ENCODE results near the gene LRSAM1.
A peak's percentile ranks its signal among the peaks of the same experiment; 100 is the strongest.

The LRSAM1 gene

GRCh38 chr9:127531676-127532075 lies 80.4 kb downstream of the LRSAM1 start:
- no peak overlapping the region for H2BK12ac ChIP-seq (ENCODE audit: low read length)
- H3K27me3 ChIP-seq (ENCODE audit: insufficient read depth, low read length), result no peaks in the 10 kb centered on the region
- H4K12ac ChIP-seq (ENCODE audit: low read depth, low read length), result no peak overlapping the region
- no peak overlapping the region for H3K27ac ChIP-seq (ENCODE audit: low read depth, low read length)
- H3K79me1 ChIP-seq (ENCODE audit: low read length), result peaks cover 28% of the 10 kb centered on the region
- no peak for DNase-seq
- H3K36me3 ChIP-seq (ENCODE audit: control insufficient read depth in 1 of 2, insufficient read depth in 2 of 2, low read length in 2 of 2), result peaks cover 46 to 47% of the 10 kb centered on the region in 2 experiments
- no peak overlapping the region for H2AFZ ChIP-seq (ENCODE audit: insufficient read depth, low read length, poor library complexity)
- H2BK5ac ChIP-seq (ENCODE audit: low read depth, low read length, poor library complexity), result no peak overlapping the region
- H3K9me3 ChIP-seq (ENCODE audit: insufficient read depth, low read depth, low read length), result no peaks in the 10 kb centered on the region
- H4K91ac ChIP-seq (ENCODE audit: low read depth, low read length), result no peak overlapping the region
- WGBS (ENCODE audit: extremely low coverage, insufficient coverage, insufficient read length), result no CpG with 5 or more reads among the region's 13 CpGs
- H4K8ac ChIP-seq (ENCODE audit: low read depth, low read length), result no peak overlapping the region
- no peak overlapping the region for H3K14ac ChIP-seq (ENCODE audit: low read length)
- no peak overlapping the region for H3K23ac ChIP-seq (ENCODE audit: low read length)
- H2BK120ac ChIP-seq (ENCODE audit: insufficient read depth, low read length, poor library complexity), result no peak overlapping the region
- no peak overlapping the region for H3K4me3 ChIP-seq (ENCODE audit: low read depth, low read length)
- no peak overlapping the region for H3K4me2 ChIP-seq (ENCODE audit: low read length)
- H3K4ac ChIP-seq (ENCODE audit: low read depth, low read length), result no peak overlapping the region
- H2AK5ac ChIP-seq (ENCODE audit: low read length), result no peak overlapping the region
- H3K18ac ChIP-seq (ENCODE audit: low read length), result no peak overlapping the region
- H3K79me2 ChIP-seq (ENCODE audit: control insufficient read depth, insufficient read depth, low read length, poor library complexity), result peaks cover 7% of the 10 kb centered on the region
- no peak overlapping the region for H3K9ac ChIP-seq (ENCODE audit: low read length)
- peaks cover 23 to 31% of the 10 kb centered on the region in 2 experiments for H3K4me1 ChIP-seq (ENCODE audit: control insufficient read depth in 1 of 2, insufficient read depth in 2 of 2, low read length in 2 of 2)

GRCh38 chr9:127534250-127534906 lies 83.1 kb downstream of the LRSAM1 start:
- no CpG with 5 or more reads among the region's 4 CpGs for WGBS (ENCODE audit: extremely low coverage, insufficient coverage, insufficient read length)
- Histone ChIP-seq H3K36me3 (ENCODE audit: control insufficient read depth in 1 of 2, insufficient read depth in 2 of 2, low read length in 2 of 2) (peaks cover 35 to 37% of the 10 kb centered on the region in 2 experiments), H4K12ac (ENCODE audit: low read depth, low read length) (no peak overlapping the region), H3K79me1 (ENCODE audit: low read length) (peaks cover 24% of the 10 kb centered on the region), H3K23ac (ENCODE audit: low read length) (no peak overlapping the region), H2AK5ac (ENCODE audit: low read length) (no peak overlapping the region), H3K4ac (ENCODE audit: low read depth, low read length) (peak overlapping the region; percentile 57), H3K9ac (ENCODE audit: low read length) (no peak overlapping the region), H3K9me3 (ENCODE audit: insufficient read depth, low read depth, low read length) (no peaks in the 10 kb centered on the region), H2AFZ (ENCODE audit: insufficient read depth, low read length, poor library complexity) (no peak overlapping the region), H3K27me3 (ENCODE audit: insufficient read depth, low read length) (no peaks in the 10 kb centered on the region), H3K79me2 (ENCODE audit: control insufficient read depth, insufficient read depth, low read length, poor library complexity) (peaks cover 11% of the 10 kb centered on the region), H4K91ac (ENCODE audit: low read depth, low read length) (no peak overlapping the region), H3K4me3 (ENCODE audit: low read depth, low read length) (no peak overlapping the region), H2BK120ac (ENCODE audit: insufficient read depth, low read length, poor library complexity) (no peak overlapping the region), H2BK12ac (ENCODE audit: low read length) (no peak overlapping the region), H3K27ac (ENCODE audit: low read depth, low read length) (no peak overlapping the region), H3K4me1 (ENCODE audit: control insufficient read depth in 1 of 2, insufficient read depth in 2 of 2, low read length in 2 of 2) (peaks cover 19 to 23% of the 10 kb centered on the region in 2 experiments), H2BK5ac (ENCODE audit: low read depth, low read length, poor library complexity) (no peak overlapping the region), H3K14ac (ENCODE audit: low read length) (no peak overlapping the region), H4K8ac (ENCODE audit: low read depth, low read length) (no peak overlapping the region), H3K18ac (ENCODE audit: low read length) (peak overlapping the region; percentile 60), H3K4me2 (ENCODE audit: low read length) (no peak overlapping the region)
- no peak for DNase-seq

GRCh38 chr9:127534931-127535330 lies 83.6 kb downstream of the LRSAM1 start:
- no peak overlapping the region for H3K4me3 ChIP-seq (ENCODE audit: low read depth, low read length)
- no CpG with 5 or more reads among the region's 12 CpGs for WGBS (ENCODE audit: extremely low coverage, insufficient coverage, insufficient read length)
- no peak for DNase-seq

GRCh38 chr9:127535396-127535795 lies 84.1 kb downstream of the LRSAM1 start:
- Histone ChIP-seq H4K8ac (ENCODE audit: low read depth, low read length) (peak overlapping the region; percentile 1), H3K27ac (ENCODE audit: low read depth, low read length) (no peak overlapping the region), H4K91ac (ENCODE audit: low read depth, low read length) (peak overlapping the region; percentile 4), H3K14ac (ENCODE audit: low read length) (peak overlapping the region; percentile 36), H2AFZ (ENCODE audit: insufficient read depth, low read length, poor library complexity) (no peak overlapping the region), H3K79me1 (ENCODE audit: low read length) (peaks cover 24% of the 10 kb centered on the region), H3K9me3 (ENCODE audit: insufficient read depth, low read depth, low read length) (no peaks in the 10 kb centered on the region), H2BK120ac (ENCODE audit: insufficient read depth, low read length, poor library complexity) (peak overlapping the region; percentile 21), H3K79me2 (ENCODE audit: control insufficient read depth, insufficient read depth, low read length, poor library complexity) (peaks cover 12% of the 10 kb centered on the region), H4K12ac (ENCODE audit: low read depth, low read length) (no peak overlapping the region), H3K4me2 (ENCODE audit: low read length) (no peak overlapping the region), H3K4ac (ENCODE audit: low read depth, low read length) (peak overlapping the region; percentile 21), H3K36me3 (ENCODE audit: control insufficient read depth in 1 of 2, insufficient read depth in 2 of 2, low read length in 2 of 2) (peaks cover 30% of the 10 kb centered on the region in 2 experiments), H3K23ac (ENCODE audit: low read length) (no peak overlapping the region), H3K4me1 (ENCODE audit: control insufficient read depth in 1 of 2, insufficient read depth in 2 of 2, low read length in 2 of 2) (peaks cover 26 to 29% of the 10 kb centered on the region in 2 experiments), H2BK5ac (ENCODE audit: low read depth, low read length, poor library complexity) (no peak overlapping the region), H3K27me3 (ENCODE audit: insufficient read depth, low read length) (no peaks in the 10 kb centered on the region), H3K9ac (ENCODE audit: low read length) (no peak overlapping the region), H3K18ac (ENCODE audit: low read length) (peak overlapping the region; percentile 71), H2AK5ac (ENCODE audit: low read length) (peak overlapping the region; percentile 2), H3K4me3 (ENCODE audit: low read depth, low read length) (no peak overlapping the region), H2BK12ac (ENCODE audit: low read length) (peak overlapping the region; percentile 0)
- no peak for DNase-seq
- no CpG with 5 or more reads among the region's 6 CpGs for WGBS (ENCODE audit: extremely low coverage, insufficient coverage, insufficient read length)

More at GRCh38 chr9:127534931-127535330, 83.6 kb downstream of the LRSAM1 start:
- no peaks in the 10 kb centered on the region for H3K9me3 ChIP-seq (ENCODE audit: insufficient read depth, low read depth, low read length)
- peak overlapping the region; percentile 0 for H2BK12ac ChIP-seq (ENCODE audit: low read length)
- no peaks in the 10 kb centered on the region for H3K27me3 ChIP-seq (ENCODE audit: insufficient read depth, low read length)
- no peak overlapping the region for H2AK5ac ChIP-seq (ENCODE audit: low read length)
- no peak overlapping the region for H3K23ac ChIP-seq (ENCODE audit: low read length)
- H4K8ac ChIP-seq (ENCODE audit: low read depth, low read length), result peak overlapping the region; percentile 1
- peak overlapping the region; percentile 21 for H3K4ac ChIP-seq (ENCODE audit: low read depth, low read length)
- H3K79me1 ChIP-seq (ENCODE audit: low read length), result peaks cover 24% of the 10 kb centered on the region
- H2BK5ac ChIP-seq (ENCODE audit: low read depth, low read length, poor library complexity), result no peak overlapping the region
- peak overlapping the region; percentile 21 for H2BK120ac ChIP-seq (ENCODE audit: insufficient read depth, low read length, poor library complexity)
- H3K9ac ChIP-seq (ENCODE audit: low read length), result no peak overlapping the region
- peaks cover 11% of the 10 kb centered on the region for H3K79me2 ChIP-seq (ENCODE audit: control insufficient read depth, insufficient read depth, low read length, poor library complexity)
- peaks cover 24 to 28% of the 10 kb centered on the region in 2 experiments for H3K4me1 ChIP-seq (ENCODE audit: control insufficient read depth in 1 of 2, insufficient read depth in 2 of 2, low read length in 2 of 2)
- no peak overlapping the region for H3K27ac ChIP-seq (ENCODE audit: low read depth, low read length)
- H4K12ac ChIP-seq (ENCODE audit: low read depth, low read length), result no peak overlapping the region
- H4K91ac ChIP-seq (ENCODE audit: low read depth, low read length), result peak overlapping the region; percentile 4
- H3K14ac ChIP-seq (ENCODE audit: low read length), result peak overlapping the region; percentile 36
- H3K4me2 ChIP-seq (ENCODE audit: low read length), result no peak overlapping the region
- H3K18ac ChIP-seq (ENCODE audit: low read length), result peak overlapping the region; percentile 71
- H3K36me3 ChIP-seq (ENCODE audit: control insufficient read depth in 1 of 2, insufficient read depth in 2 of 2, low read length in 2 of 2), result peaks cover 34 to 35% of the 10 kb centered on the region in 2 experiments
- no peak overlapping the region for H2AFZ ChIP-seq (ENCODE audit: insufficient read depth, low read length, poor library complexity)
